ENCODE results near the gene LDB3.

Gene LDB3

DNA sequence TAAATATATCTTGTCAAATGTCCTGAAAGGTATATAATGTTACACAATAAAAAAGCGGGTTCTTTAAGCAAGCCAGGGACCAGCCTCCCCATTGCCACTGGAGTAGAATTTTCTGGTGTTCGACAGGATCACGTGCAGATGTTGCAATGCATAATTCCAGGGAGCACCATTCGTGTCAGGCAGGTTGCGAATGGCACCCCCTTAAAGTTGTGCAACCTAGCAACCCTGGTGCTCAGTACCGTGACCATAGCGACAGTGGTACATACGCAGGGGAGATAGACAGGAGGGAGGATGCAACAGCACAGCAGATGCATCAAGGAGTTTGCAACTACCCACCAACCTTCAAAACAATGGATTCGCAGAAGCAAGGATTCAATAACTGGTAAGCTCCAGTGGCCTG, 81.5 kb downstream of the LDB3 start:
- no peak for TF ChIP-seq CTCF (IDR thresholded peaks at IDR 0.05)
- H3K4me3 ChIP-seq = no peak overlapping the region
- no peak for DNase-seq
- no peaks in the 10 kb centered on the region for H3K27me3 ChIP-seq
- no peaks in the 10 kb centered on the region for H3K36me3 ChIP-seq
- no peak overlapping the region for H3K27ac ChIP-seq
- intact Hi-C loops (cut with DNase I; ENCODE audit: low total_unique reads) = no loop called here
- peaks cover 0 to 27% (median 9%) of the 10 kb centered on the region in 4 donors for H3K4me1 ChIP-seq
- no peaks in the 10 kb centered on the region for H3K9me3 ChIP-seq

- Histone ChIP-seq H3K27ac (no peak overlapping the region), H3K4me1 (peaks cover 0 to 33% (median 14%) of the 10 kb centered on the region in 4 donors), H3K27me3 (no peaks in the 10 kb centered on the region), H3K4me3 (no peak overlapping the region), H3K9me3 (no peaks in the 10 kb centered on the region), H3K36me3 (no peaks in the 10 kb centered on the region)
- no peak for TF ChIP-seq CTCF (IDR thresholded peaks at IDR 0.05)
- DNase-seq = no peak
- intact Hi-C loops (cut with DNase I; ENCODE audit: low total_unique reads) = no loop called here
These were observed 83.2 kb downstream of the LDB3 start for GRCh38 chr10:86751477-86751876.

GRCh38 chr10:86752311-86752710, 84.0 kb downstream of the LDB3 start:
- DNase-seq = no peak
- no peaks in the 10 kb centered on the region for H3K36me3 ChIP-seq
- peak overlapping the region; percentile 40 to 98 for H3K27ac ChIP-seq
- TF ChIP-seq CTCF (IDR thresholded peaks at IDR 0.05) = no peak
- H3K9me3 ChIP-seq = no peaks in the 10 kb centered on the region
- intact Hi-C loops (cut with DNase I; ENCODE audit: low total_unique reads) = no loop called here
- no peak overlapping the region for H3K4me3 ChIP-seq
- H3K27me3 ChIP-seq = no peaks in the 10 kb centered on the region
- H3K4me1 ChIP-seq = peaks cover 0 to 33% (median 14%) of the 10 kb centered on the region in 4 donors

DNA sequence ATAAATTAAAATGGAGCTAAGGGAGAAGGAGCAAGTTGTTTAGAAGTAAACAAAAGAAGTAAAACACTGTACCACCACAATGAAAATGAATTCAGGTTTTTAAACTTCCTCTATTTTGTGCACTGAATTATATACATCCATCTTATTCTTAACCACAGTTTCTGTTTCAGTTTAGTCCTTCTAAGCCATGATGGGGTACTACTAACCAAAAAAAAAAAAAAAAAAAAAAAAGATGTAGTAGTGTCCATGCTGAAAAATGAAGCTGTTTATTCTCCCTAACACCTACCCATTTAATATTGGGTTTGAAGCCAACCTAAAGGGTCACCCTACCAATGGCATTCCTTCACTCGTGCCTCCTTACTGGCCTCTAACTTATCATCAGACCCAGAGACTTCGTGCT, 84.7 kb downstream of the LDB3 start:
- intact Hi-C loops (cut with DNase I; ENCODE audit: low total_unique reads) = no loop called here
- no peak for DNase-seq
- Histone ChIP-seq H3K27ac (peak overlapping the region; percentile 98 to 99), H3K4me1 (peaks cover 0 to 26% (median 14%) of the 10 kb centered on the region in 4 donors), H3K36me3 (no peaks in the 10 kb centered on the region), H3K4me3 (no peak overlapping the region), H3K27me3 (no peaks in the 10 kb centered on the region), H3K9me3 (no peaks in the 10 kb centered on the region)
- TF ChIP-seq CTCF (IDR thresholded peaks at IDR 0.05) = no peak

DNA sequence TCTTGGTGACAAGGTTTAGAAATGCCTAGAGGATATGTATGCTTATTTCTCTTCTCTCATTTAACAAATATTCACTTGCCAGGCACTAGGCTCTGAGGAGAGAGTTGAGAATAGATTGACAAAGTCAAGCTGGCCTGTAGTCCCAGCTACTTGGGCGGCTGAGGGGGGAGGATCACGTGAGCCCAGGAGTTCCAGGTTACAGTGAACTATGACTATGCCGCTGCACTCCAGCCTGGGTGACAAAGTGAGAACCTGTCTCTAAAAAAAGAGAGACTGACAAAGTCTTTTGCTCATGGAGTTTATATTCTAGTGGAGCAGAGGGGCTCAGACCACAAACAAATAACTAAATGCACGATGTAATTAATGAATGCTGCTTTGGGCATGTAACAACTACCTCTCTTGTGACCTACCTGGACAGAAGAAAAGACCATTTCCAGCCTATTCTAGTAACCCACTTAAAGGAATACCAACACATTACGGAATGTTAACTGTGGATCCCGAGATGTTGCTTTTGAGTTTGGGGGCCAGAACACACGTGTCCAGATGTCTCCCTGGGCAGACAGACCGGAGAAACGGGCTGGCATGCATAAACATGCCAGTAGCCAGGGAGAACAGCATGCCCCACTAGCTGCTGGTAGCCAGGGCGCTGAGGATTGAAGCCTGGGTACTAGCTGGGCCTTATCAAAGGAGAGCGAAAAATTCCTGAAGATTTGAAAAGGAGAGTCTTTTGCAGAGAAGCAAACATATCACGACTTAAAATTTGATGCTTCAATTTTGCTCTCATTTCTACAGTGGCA, 85.5 kb downstream of the LDB3 start:
- no peaks in the 10 kb centered on the region for H3K27me3 ChIP-seq
- peaks cover 0 to 26% (median 14%) of the 10 kb centered on the region in 4 donors for H3K4me1 ChIP-seq
- H3K9me3 ChIP-seq = no peaks in the 10 kb centered on the region
- TF ChIP-seq CTCF (IDR thresholded peaks at IDR 0.05) = no peak
- H3K27ac ChIP-seq = peak overlapping the region; percentile 98 to 99
- H3K4me3 ChIP-seq = no peak overlapping the region
- intact Hi-C loops (cut with DNase I; ENCODE audit: low total_unique reads) = no loop called here
- no peaks in the 10 kb centered on the region for H3K36me3 ChIP-seq
- DNase-seq = no peak
